Measurements from ENCODE around the gene ZDHHC9. TPM values are rescaled to one million over a fixed set of nuclear protein-coding genes. Genes with fewer than 3 reads are reported as not detected.
A peak's percentile ranks its signal among the peaks of the same experiment; 100 is the strongest.

The ZDHHC9 gene
- total and polyA plus RNA-seq, 9 of the 15 experiments (the other 6 are each of a cell fraction or from before 2014, with no cell fraction given), result 6.8 to 22.4 (median 9.1) TPM

- no peak overlapping the region for H2AFZ ChIP-seq (ENCODE audit: low read depth, low read length)
- ChIA-PET POLR2A (interaction anchor here (1.1 kb wide), 1 partner anchor 13 kb away, joined by 4 read pairs; no protein-coding TSS in a partner anchor), CTCF (ENCODE audit: low intra/inter-chr PET ratio) (no interaction called here)
- no TSS peak for BruUV-seq (replicated peaks)
- ATAC-seq (no peak), DNase-seq (ENCODE audit: extremely low read depth in 1 of 4, low spot score in 3 of 4) (no peak), FAIRE-seq (no peak)
- H3K9me1 ChIP-seq (ENCODE audit: control insufficient read depth, insufficient read depth, low read length), result no peaks in the 10 kb centered on the region
- no peaks in the 10 kb centered on the region for H3K27me3 ChIP-seq (ENCODE audit: control insufficient read depth in 2 of 2, insufficient read depth in 2 of 2, low read length in 2 of 2)
- no peaks in the 10 kb centered on the region for H3K36me3 ChIP-seq (ENCODE audit: control insufficient read depth, insufficient read depth, low read length)
- H3K9ac ChIP-seq (ENCODE audit: insufficient read depth in 1 of 2, low read depth in 2 of 2, low read length in 2 of 2), result no peak overlapping the region
- H3K79me2 ChIP-seq (ENCODE audit: control insufficient read depth, insufficient read depth, low read length), result no peaks in the 10 kb centered on the region
- 14% methylated on average over 8 of the region's 10 CpGs for WGBS (ENCODE audit: insufficient coverage, low coverage, missing lambda C conversion rate)
- H3K9me3 ChIP-seq (replicated peaks; ENCODE audit: control insufficient read depth, insufficient read depth, low read depth, low read length), result no peaks in the 10 kb centered on the region
- TF ChIP-seq REST (IDR thresholded peaks at IDR 0.05; ENCODE audit: borderline replicate concordance) (peak; percentile 75), REST (CRISPR knock-in tag; IDR thresholded peaks at IDR 0.05; ENCODE audit: low read depth) (no peak), MIER1 (IDR thresholded peaks at IDR 0.05; ENCODE audit: low read depth) (peak; percentile 52; the same call in 1 of the 2 replicates), ZC3H4 (CRISPR knock-in tag; IDR thresholded peaks at IDR 0.05; ENCODE audit: borderline replicate concordance) (no peak)
- no peak overlapping the region for H3K4me2 ChIP-seq (ENCODE audit: insufficient read depth, low read length)
- no peak overlapping the region for H3K27ac ChIP-seq (ENCODE audit: extremely low read depth, low read depth, low read length)
- intact Hi-C loops (cut with micrococcal nuclease) (no loop called here), in situ Hi-C loops (cut with MboI) (no loop called here)
- H4K20me1 ChIP-seq (replicated peaks; ENCODE audit: control insufficient read depth, insufficient read depth, low read length), result no peaks in the 10 kb centered on the region
- no peak overlapping the region for H3K4me3 ChIP-seq
- H3K4me1 ChIP-seq (replicated peaks in 1 of 2; ENCODE audit: control insufficient read depth in 2 of 2, insufficient read depth in 2 of 2, low read length in 2 of 2), result peaks cover 13 to 28% of the 10 kb centered on the region in 2 experiments
These were observed 61.8 kb downstream of the ZDHHC9 start for GRCh38 chrX:129781680-129782495.

All from K562 (cell line).